RWPE2 (cell line): ENCODE measurements around the gene COL10A1.

Experiments used
- ATAC-seq: fragments of 200-7000 bp; cut with Tn5 transposase; 3 replicates; pipeline ENCODE4 v1.9.1; 2021; ENCODE audit warnings: low read depth
- DNase-seq: peaks from one replicate; pipeline ENCODE4 v3.0.0-alpha.2; 2020; ENCODE audit warnings: low spot score
- H3K27ac ChIP-seq: fragments of 450-650 bp; 2 replicates; pipeline ENCODE4 v1.5.1; 2017; ENCODE audit warnings: mild to moderate bottlenecking; ENCODE audit not compliant: poor library complexity, severe bottlenecking
- H3K27me3 ChIP-seq: fragments of 250-450 bp; sonication (Bioruptor Pico); 2 replicates; pipeline ENCODE4 v1.5.1; 2021; ENCODE audit warnings: mild to moderate bottlenecking, moderate library complexity; ENCODE audit not compliant: insufficient read depth, poor library complexity, severe bottlenecking
- H3K36me3 ChIP-seq: fragments of 250-450 bp; sonication (Bioruptor Pico); 2 replicates; pipeline ENCODE4 v1.5.1; 2020; ENCODE audit warnings: low read depth, mild to moderate bottlenecking, moderate library complexity
- H3K4me1 ChIP-seq: fragments of 250-450 bp; sonication (Bioruptor Pico); 2 replicates; pipeline ENCODE4 v1.5.1; 2021; ENCODE audit warnings: mild to moderate bottlenecking, moderate library complexity; ENCODE audit not compliant: insufficient read depth, poor library complexity, severe bottlenecking
- H3K4me3 ChIP-seq: fragments of 250-450 bp; sonication (Bioruptor Pico); 2 replicates; pipeline ENCODE4 v1.5.1; 2021; ENCODE audit warnings: mild to moderate bottlenecking, moderate library complexity; ENCODE audit not compliant: severe bottlenecking
- H3K9me3 ChIP-seq: fragments of 250-450 bp; sonication (Bioruptor Pico); 2 replicates; pipeline ENCODE4 v1.5.1; 2021; ENCODE audit warnings: mild to moderate bottlenecking, moderate library complexity; ENCODE audit not compliant: severe bottlenecking
- TF ChIP-seq, protein P1 (sequence below): fragments of 450-650 bp; IDR thresholded peaks from one replicate; pipeline ENCODE4 v1.5.1; 2017; ENCODE audit warnings: mild to moderate bottlenecking, moderate library complexity; ENCODE audit not compliant: poor library complexity, severe bottlenecking

COL10A1 gene

DNA sequence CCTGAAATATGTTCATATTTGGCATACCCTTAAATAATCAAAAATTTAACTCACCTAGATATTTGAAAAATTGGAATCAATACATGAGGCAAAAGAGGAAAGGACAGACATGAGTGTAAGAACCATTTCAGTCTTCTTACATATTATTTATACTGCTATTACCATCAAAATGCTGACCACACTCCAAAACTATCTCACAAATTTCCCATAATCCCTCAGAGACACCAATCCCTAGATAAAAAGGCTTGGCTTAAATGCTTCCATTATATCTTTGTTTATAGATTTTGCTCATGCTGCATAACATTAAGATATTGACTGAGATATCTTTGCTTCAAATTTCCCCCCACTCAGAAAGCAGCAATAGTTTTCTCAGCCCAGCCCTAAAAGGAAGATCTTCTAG lies 37.0 kb downstream of the COL10A1 start:
- Histone ChIP-seq H3K27me3 (no peaks in the 10 kb centered on the region), H3K4me1 (peaks cover 12% of the 10 kb centered on the region), H3K9me3 (no peaks in the 10 kb centered on the region), H3K36me3 (no peaks in the 10 kb centered on the region), H3K27ac (no peak overlapping the region), H3K4me3 (no peak overlapping the region)
- DNase-seq: no peak
- TF ChIP-seq, protein P1, sequence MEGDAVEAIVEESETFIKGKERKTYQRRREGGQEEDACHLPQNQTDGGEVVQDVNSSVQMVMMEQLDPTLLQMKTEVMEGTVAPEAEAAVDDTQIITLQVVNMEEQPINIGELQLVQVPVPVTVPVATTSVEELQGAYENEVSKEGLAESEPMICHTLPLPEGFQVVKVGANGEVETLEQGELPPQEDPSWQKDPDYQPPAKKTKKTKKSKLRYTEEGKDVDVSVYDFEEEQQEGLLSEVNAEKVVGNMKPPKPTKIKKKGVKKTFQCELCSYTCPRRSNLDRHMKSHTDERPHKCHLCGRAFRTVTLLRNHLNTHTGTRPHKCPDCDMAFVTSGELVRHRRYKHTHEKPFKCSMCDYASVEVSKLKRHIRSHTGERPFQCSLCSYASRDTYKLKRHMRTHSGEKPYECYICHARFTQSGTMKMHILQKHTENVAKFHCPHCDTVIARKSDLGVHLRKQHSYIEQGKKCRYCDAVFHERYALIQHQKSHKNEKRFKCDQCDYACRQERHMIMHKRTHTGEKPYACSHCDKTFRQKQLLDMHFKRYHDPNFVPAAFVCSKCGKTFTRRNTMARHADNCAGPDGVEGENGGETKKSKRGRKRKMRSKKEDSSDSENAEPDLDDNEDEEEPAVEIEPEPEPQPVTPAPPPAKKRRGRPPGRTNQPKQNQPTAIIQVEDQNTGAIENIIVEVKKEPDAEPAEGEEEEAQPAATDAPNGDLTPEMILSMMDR: no peak
- no peak for ATAC-seq

DNA sequence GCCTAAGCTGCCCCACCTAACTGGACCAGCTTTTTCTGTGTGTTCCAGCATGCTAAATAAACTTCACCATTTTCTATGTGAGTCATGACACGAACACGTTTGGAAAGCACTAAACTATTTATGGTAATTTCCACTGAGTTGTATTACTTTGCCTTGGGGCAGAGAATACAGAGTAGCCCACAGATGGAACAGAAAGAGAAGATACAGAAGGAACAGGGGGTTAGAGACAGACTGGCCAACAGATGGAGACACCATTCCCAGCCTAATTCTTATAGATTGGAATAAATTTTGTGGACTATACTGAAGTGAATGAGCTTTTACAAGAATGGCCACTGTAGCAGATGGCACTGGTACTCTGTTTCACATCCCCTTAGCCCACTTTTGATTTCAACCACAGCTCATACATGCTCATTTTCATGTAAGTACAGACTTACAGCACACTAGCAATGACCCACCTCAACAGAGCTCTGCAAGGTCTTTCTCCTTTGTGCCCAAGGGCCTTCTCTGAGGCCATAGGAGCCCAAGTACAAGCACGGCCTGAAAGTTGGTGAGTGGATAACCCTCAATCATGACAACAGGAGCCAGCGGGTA lies 38.4 kb downstream of the COL10A1 start:
- TF ChIP-seq, protein P1: no peak
- DNase-seq: no peak
- H3K27ac ChIP-seq: peak overlapping the region; percentile 17

DNA sequence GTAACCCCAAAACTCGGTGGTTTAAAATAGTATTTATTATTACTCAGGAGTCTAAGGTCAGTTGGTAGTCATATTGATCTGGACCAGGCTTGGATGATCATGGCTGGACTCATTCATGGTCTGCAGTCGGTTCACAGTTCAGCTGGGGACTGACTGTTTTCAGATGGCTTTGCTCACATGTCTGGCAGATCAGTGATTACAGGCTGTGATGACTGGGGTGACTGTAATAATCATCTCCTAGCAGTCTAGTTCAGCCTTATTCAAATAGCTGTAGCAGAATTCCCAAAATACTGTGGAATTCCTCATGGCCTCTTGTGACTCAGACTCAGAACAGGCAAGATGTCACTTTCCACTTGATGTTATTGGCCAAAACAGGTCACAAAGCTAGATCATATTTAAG lies 41.6 kb downstream of the COL10A1 start:
- Histone ChIP-seq H3K27me3 (no peaks in the 10 kb centered on the region), H3K9me3 (no peaks in the 10 kb centered on the region), H3K4me1 (peaks cover 12% of the 10 kb centered on the region), H3K4me3 (no peak overlapping the region), H3K27ac (no peak overlapping the region), H3K36me3 (no peaks in the 10 kb centered on the region)
- DNase-seq: no peak
- no peak for ATAC-seq
- TF ChIP-seq, protein P1: no peak

More for the DNA sequence above, 38.4 kb downstream of the COL10A1 start:
- no peaks in the 10 kb centered on the region for H3K9me3 ChIP-seq
- peak; percentile 99 for ATAC-seq
- no peaks in the 10 kb centered on the region for H3K36me3 ChIP-seq
- H3K4me1 ChIP-seq: peaks cover 12% of the 10 kb centered on the region
- H3K27me3 ChIP-seq: no peaks in the 10 kb centered on the region
- no peak overlapping the region for H3K4me3 ChIP-seq

DNA sequence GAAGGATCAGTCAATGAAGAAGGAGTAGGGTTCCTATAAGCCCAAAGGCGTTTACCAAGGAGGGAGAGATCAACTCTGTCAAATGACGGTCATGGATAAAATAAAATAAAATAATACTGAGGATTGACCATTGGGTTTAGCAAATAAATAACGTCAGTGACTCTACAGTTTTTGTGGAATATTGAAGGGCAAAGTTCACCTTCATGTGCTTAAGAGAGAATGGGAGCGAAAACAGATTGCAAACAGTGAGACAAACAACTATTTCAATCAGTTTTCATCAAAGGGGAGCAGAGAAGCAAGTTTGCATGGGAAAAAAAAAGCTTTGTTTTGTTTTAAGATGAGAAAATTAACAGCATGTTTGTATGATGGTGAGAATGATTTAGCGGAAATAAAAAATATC lies 42.9 kb downstream of the COL10A1 start:
- Histone ChIP-seq H3K36me3 (no peaks in the 10 kb centered on the region), H3K27me3 (no peaks in the 10 kb centered on the region), H3K9me3 (no peaks in the 10 kb centered on the region), H3K4me3 (no peak overlapping the region), H3K4me1 (peaks cover 12% of the 10 kb centered on the region), H3K27ac (no peak overlapping the region)
- ATAC-seq: no peak
- DNase-seq: no peak
- TF ChIP-seq, protein P1: no peak

DNA sequence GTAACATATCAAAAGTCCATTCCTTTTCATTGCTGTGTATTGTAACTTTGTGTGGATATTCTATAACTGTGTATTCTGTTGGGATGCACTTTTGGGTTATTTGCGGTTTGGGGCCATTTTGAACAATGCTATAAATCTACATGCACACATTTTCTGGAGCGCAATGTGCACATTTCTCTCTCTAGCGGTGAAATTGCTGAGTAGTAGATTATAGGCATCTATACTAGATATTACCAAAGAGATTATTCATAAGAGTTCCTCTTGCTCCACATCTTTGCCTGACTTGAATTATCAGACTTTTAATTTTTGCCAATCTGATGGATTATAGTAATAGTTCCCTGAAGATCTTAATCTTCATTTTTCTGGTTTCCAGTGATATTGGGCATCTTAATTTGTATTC lies 47.0 kb downstream of the COL10A1 start:
- no peak overlapping the region for H3K27ac ChIP-seq
- H3K27me3 ChIP-seq: no peaks in the 10 kb centered on the region
- ATAC-seq (no peak), DNase-seq (no peak)
- TF ChIP-seq, protein P1: no peak
- no peaks in the 10 kb centered on the region for H3K36me3 ChIP-seq
- peaks cover 3% of the 10 kb centered on the region for H3K4me1 ChIP-seq
- H3K4me3 ChIP-seq: no peak overlapping the region
- no peaks in the 10 kb centered on the region for H3K9me3 ChIP-seq
